Right lobe of liver (tissue), 4 donors: ENCODE data around the gene MUCL3.
"Not testable (repeated sequence)": the region's sequence is repeated elsewhere in the genome, so short reads cannot be mapped to it uniquely, and the experiment has no call there.

Experiments
- POLR2A ChIP-seq: fragments of 450-650 bp; IDR thresholded peaks from one replicate; pipeline ENCODE4 v1.6.1; 2017; ENCODE audit warnings: antibody characterized with exemption, mild to moderate bottlenecking
- TF ChIP-seq, protein P1 (sequence below), 4 donors: fragments of 200-600 bp in 3 of 4; fragments of 450-650 bp in 1 of 4; IDR thresholded peaks; one replicate each; pipeline versions ENCODE4 v1.5.1 to v1.8.0; 2016 to 2022; ENCODE audit warnings: antibody characterized with exemption in 4 of 4, mild to moderate bottlenecking in 2 of 4
- donor health status: DM: no; HTN: no; CAD: no.
- donor health status: DM: no; HTN: no; CAD: no.
- donor health status: DM: no; HTN: yes; CAD: no.

DNA sequence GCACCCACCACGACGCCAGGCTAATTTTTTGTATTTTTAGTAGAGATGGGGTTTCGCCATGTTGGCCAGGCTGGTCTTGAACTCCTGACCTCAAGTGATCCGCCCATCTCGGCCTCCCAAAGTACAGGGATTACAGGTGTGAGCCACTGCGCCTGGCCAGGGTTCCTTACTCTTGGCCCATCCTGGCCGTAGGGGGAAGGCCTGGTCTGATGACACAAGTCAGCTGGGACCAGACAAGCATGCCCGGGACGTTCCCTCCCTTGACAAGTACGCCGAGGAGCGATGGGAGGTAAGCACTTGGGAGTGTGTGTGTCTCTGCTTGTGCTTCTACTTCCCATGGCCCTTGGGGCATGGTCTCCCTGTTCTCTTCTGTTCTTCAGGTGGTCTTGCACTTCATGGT is 30.3 kb upstream of the MUCL3 start:
- not testable (repeated sequence) for TF ChIP-seq POLR2A
- TF ChIP-seq, protein P1, sequence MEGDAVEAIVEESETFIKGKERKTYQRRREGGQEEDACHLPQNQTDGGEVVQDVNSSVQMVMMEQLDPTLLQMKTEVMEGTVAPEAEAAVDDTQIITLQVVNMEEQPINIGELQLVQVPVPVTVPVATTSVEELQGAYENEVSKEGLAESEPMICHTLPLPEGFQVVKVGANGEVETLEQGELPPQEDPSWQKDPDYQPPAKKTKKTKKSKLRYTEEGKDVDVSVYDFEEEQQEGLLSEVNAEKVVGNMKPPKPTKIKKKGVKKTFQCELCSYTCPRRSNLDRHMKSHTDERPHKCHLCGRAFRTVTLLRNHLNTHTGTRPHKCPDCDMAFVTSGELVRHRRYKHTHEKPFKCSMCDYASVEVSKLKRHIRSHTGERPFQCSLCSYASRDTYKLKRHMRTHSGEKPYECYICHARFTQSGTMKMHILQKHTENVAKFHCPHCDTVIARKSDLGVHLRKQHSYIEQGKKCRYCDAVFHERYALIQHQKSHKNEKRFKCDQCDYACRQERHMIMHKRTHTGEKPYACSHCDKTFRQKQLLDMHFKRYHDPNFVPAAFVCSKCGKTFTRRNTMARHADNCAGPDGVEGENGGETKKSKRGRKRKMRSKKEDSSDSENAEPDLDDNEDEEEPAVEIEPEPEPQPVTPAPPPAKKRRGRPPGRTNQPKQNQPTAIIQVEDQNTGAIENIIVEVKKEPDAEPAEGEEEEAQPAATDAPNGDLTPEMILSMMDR (IDR thresholded peaks at IDR 0.05), result not testable (repeated sequence)
